SJSA1 (cell line): ENCODE results near the gene RTL10. TPM values are rescaled to one million over a fixed set of nuclear protein-coding genes. Genes with fewer than 3 reads are reported as not detected.

Experiments
- DNase-seq, 2 experiments: peaks; one replicate each; pipeline ENCODE4 v3.0.0-alpha.2; 2015 to 2020; ENCODE audit warnings: low spot score in 2 of 2, low read depth in 1 of 2
- H3K27ac ChIP-seq: fragments of 250-450 bp; sonication (Bioruptor Pico); 2 replicates; pipeline ENCODE4 v1.5.1; 2020; ENCODE audit warnings: mild to moderate bottlenecking, moderate library complexity
- H3K27me3 ChIP-seq: fragments of 250-450 bp; sonication (Bioruptor Pico); replicated peaks from 2 replicates; pipeline ENCODE4 v1.5.1; 2020; ENCODE audit warnings: mild to moderate bottlenecking, moderate library complexity
- H3K36me3 ChIP-seq: fragments of 250-450 bp; sonication (Bioruptor Pico); 2 replicates; pipeline ENCODE4 v1.5.1; 2020; ENCODE audit warnings: mild to moderate bottlenecking
- H3K4me1 ChIP-seq: fragments of 250-450 bp; sonication (Bioruptor Pico); replicated peaks from 2 replicates; pipeline ENCODE4 v1.6.1; 2021; ENCODE audit warnings: mild to moderate bottlenecking
- H3K4me3 ChIP-seq: fragments of 250-450 bp; sonication (Bioruptor Pico); 2 replicates; pipeline ENCODE4 v1.5.1; 2020; ENCODE audit warnings: mild to moderate bottlenecking
- H3K9me3 ChIP-seq: fragments of 250-450 bp; sonication (Bioruptor Pico); replicated peaks from 2 replicates; pipeline ENCODE4 v1.5.1; 2020; ENCODE audit warnings: mild to moderate bottlenecking
- total RNA-seq: library from RNA; depleted of rRNA; stranded (reverse); fragments of >200 nt; shearing (Covaris generic); gene quantifications from 2 replicates; pipeline ENCODE4 v1.2.3, GENCODE V29; 2014

RTL10 gene
- total RNA-seq, 1 experiment from 2014 or later: 11.5 TPM

DNA sequence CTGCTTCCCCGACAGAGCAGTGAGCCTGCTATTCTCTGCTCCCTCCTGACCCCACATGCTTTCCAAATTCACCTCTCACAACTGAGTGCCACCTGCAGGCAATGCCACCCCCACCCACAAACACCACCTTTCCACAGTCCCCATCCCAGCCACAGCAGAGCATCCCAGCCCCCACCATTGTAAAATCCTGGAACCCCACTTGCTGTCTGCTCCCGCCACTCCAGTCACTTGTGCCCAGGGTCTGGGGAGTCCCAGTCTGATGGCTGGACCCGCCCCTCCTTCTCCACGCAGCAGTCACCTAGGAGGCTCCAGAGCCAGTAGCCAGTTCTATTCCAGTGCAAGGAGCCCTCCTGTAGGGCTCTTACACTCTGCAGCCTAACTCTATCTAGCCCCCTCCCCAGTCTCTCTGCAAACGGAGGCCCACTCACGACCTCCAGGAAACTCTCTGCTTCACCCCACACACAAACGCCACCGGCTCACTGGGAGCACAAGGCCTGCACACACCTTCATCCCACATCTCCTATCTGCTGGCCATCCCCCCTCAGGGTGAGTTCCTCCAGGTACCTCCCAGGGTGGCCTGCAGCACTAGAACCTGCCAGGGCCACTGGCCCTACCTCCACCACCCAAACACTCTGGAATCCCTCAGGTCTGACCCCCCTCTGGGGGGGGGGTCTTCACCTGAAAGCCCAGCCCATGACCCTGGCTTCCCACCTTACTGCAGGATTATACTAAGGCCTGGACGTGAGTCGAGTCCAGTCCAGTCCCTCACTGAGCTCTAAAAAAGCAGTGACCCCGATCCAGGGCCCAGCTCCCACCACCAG, 1.4 kb downstream of the RTL10 start:
- H3K36me3 ChIP-seq: peaks cover 69% of the 10 kb centered on the region
- no peak for DNase-seq

DNA sequence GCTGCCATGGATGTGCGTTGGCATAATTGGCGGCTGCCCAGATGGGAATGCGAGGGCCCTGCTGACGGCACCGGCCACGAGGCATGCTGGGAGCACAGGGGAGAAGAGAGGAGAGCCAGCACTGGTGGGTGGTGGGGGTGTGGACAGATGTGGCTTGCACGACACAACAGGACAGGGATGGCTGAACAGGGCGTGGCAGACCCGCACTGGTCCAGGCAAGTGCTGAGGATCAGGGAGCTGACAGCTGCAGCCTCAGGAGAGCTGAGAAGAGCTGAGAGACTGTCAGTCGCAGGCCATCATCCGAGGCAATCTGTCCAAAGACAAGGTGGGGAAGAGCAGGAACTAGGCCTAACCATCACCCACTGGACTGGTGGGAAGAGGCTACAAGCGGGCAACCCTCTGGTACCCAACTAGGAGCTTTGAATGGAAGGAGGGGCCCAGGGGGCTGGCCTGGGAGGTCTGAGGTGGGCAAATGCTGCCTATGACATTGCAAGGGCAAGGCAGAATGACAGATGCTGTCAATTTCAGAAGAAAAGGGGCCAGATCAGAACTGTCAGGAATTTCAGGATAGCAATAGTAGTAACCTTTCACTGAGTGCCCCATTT, 2.4 kb downstream of the RTL10 start:
- DNase-seq: peak in 1 of 2 experiments; percentile 41
- no peaks in the 10 kb centered on the region; the same call in none of the 2 replicates for H3K9me3 ChIP-seq
- H3K36me3 ChIP-seq: peaks cover 74% of the 10 kb centered on the region
- no peak overlapping the region for H3K4me3 ChIP-seq
- H3K4me1 ChIP-seq: peaks cover 33% of the 10 kb centered on the region
- no peaks in the 10 kb centered on the region for H3K27me3 ChIP-seq
- H3K27ac ChIP-seq: no peak overlapping the region

More for the DNA sequence above, 1.4 kb downstream of the RTL10 start:
- Histone ChIP-seq H3K4me1 (peaks cover 33% of the 10 kb centered on the region), H3K4me3 (peak overlapping the region; percentile 83), H3K27ac (no peak overlapping the region), H3K9me3 (no peaks in the 10 kb centered on the region; the same call in none of the 2 replicates), H3K27me3 (no peaks in the 10 kb centered on the region)

DNA sequence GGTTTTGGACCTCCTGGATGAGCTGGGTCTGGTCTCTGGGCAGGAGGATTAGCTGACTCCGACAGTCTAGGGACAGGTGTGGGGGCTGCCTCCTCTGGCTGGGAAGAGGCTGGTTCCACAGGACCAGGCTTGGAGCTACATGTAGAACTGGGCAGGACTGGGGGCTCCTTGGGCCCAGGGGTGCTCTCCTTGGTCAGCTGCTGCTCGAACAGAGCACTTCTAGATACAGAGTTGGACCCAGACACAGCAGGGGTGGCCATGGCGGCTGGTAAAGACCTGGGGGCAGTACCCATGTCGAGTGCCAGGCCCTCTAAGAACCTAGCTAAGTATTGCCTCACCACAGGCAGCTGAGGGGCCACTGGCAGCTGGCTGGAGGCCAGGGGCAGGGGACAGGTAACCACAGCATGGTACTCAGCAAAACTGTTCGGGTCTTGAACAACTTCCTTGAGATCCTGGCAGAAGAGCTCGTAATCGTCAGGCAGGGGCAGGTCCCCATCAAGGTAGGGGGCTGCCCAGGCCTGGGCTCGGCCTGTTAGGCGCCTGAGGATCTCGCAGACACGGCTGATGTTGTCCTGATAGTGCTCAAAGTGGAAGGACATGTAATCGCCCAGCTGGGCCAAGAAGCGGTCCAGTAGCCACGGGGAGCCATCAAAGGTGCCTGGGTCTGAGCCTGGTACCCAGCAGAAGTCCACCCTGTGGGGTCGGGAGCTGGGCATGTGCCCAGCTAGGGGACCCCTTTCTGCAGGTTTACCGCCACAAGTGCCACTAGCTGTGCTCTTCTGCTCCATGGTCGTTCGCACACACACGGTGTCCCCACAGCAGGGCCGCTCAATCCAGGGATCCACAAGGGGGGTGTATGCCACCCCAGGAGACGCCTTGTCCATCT, 3.1 kb downstream of the RTL10 start:
- H3K4me3 ChIP-seq: no peak overlapping the region
- peaks cover 33% of the 10 kb centered on the region for H3K4me1 ChIP-seq
- no peaks in the 10 kb centered on the region for H3K27me3 ChIP-seq
- peaks cover 72% of the 10 kb centered on the region for H3K36me3 ChIP-seq
- no peak overlapping the region for H3K27ac ChIP-seq
- H3K9me3 ChIP-seq: no peaks in the 10 kb centered on the region; the same call in none of the 2 replicates
- DNase-seq: no peak

DNA sequence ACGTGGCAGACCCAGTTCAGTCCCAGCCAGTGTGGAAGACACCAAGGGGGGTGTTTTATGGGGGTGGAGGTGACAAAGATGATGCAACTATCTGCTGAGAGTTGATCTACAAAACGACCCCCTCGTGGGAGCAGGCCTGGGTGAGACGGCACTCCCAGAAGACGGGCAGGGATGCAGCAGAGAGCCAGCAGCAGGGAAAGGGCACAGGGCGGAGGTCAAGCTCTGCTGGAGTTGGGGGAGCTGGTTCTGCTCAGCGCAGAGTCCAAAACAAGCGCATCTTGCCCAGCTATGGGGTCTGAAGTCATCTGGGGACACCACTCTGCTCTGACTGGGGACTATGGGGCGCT, 3.9 kb downstream of the RTL10 start:
- H3K36me3 ChIP-seq: peaks cover 70% of the 10 kb centered on the region
- no peak for DNase-seq
- H3K27ac ChIP-seq: no peak overlapping the region
- peaks cover 27% of the 10 kb centered on the region for H3K4me1 ChIP-seq
- H3K27me3 ChIP-seq: no peaks in the 10 kb centered on the region
- no peaks in the 10 kb centered on the region; the same call in none of the 2 replicates for H3K9me3 ChIP-seq
- H3K4me3 ChIP-seq: no peak overlapping the region

DNA sequence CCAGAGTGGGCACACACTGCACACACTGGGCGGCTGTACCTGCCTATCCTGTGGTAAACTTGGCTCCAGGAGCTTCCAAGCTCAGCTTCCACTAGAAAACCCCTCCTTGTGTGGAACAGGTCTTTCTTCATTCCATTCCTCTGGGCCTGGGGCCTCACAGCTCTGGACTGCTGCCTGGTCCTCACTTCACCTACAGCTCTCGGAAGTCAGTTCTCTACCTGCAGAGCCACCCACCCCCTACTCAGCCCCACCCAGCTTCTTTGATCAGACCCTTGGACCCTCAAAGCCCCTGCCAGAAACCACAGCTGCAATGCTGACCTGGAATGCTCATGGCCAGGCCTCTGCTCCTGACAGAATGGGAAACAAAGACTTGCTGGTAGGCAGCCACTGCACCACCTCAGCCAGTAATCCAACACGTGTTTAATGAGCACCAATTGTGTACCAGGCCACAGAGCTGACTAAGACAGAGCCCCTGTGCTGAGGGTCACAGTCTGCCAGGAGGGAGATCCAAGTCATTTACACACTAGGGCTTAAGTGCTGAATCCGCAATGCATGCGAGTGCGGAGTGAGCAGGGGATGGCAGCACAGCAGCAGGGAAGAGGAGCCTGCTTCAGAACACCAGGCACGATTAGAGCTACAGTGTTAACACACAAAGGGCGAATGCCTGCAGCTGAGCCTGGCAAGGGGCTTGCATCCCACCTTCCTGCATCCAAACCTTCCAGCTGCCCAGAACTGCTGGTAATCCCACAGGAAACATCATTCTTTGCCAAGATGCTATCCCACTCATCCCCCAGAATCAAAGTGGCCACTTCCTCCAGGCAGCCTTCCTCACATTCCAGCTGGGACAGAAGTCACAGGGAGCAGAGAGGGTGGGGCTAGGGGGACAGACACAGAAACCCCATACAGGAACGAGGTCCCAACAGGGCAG, 4.6 kb downstream of the RTL10 start:
- no peak for DNase-seq
- Histone ChIP-seq H3K9me3 (no peaks in the 10 kb centered on the region; the same call in none of the 2 replicates), H3K27me3 (no peaks in the 10 kb centered on the region), H3K36me3 (peaks cover 66% of the 10 kb centered on the region), H3K4me1 (peaks cover 20% of the 10 kb centered on the region), H3K4me3 (no peak overlapping the region), H3K27ac (no peak overlapping the region)

DNA sequence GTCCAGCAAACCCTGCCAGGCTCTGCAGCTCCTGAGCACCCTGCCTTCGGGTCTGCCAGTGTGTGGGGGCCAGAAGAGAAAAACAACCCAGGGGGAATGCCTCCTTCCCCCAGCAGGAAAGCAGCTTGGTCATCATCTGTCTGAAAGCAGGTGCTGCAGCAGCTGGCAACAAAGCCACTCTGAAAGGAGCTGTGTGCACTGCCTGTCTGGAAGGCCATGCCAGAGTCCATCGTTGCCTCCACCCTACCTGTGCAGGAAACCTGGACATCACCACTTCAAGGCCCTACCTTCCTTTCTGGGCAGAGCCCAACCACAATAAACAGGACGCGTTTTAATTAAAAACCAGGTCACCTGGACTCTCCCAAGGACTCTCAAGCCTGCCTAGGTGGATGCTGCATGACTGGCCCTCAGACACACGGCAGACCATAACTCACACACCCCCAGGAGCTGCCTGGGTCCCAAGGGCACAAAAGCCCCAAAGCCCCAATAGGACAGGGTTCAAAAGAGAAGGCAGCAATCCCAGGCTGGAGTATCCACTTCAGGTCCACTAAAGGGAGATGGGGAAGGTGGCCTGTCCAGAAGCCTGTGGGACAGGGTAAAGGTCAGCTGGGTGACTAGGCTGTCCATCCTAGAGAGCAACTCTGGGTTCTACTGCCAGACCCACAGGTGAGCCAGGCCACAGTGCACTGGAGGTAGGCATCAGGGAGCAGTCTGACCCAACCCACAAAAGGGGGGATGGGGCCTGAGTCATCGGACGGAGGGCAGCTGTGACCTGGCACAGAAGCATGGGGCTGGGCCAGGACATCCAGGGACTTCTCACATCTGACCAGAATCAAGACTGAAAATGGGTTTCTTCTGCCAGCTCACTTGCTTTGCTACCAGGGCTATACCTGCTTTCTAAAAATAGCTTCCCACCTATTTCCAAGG, 6.1 kb downstream of the RTL10 start:
- Histone ChIP-seq H3K36me3 (peaks cover 69% of the 10 kb centered on the region), H3K27ac (no peak overlapping the region), H3K9me3 (no peaks in the 10 kb centered on the region; the same call in 1 of the 2 replicates), H3K27me3 (no peaks in the 10 kb centered on the region), H3K4me3 (no peak overlapping the region), H3K4me1 (peaks cover 25% of the 10 kb centered on the region)
- DNase-seq: peak in 1 of 2 experiments; percentile 48

DNA sequence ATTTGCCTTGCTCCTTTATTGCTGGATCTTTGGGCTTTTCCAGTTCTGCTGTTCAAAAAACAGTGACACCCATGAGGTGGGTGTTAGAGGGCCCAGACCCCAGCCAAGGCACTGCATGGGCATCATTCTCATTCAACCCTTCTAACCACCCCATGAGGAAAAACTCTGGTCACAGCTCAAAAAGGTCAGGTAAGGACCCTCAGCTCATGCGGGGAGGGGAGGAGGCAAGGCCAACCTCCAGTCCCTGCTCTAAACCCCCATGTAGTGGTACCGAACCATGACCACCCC, 7.4 kb downstream of the RTL10 start:
- no peak for DNase-seq
- Histone ChIP-seq H3K36me3 (peaks cover 61% of the 10 kb centered on the region), H3K4me3 (no peak overlapping the region), H3K4me1 (peaks cover 15% of the 10 kb centered on the region), H3K9me3 (no peaks in the 10 kb centered on the region; the same call in 1 of the 2 replicates), H3K27ac (no peak overlapping the region), H3K27me3 (no peaks in the 10 kb centered on the region)

DNA sequence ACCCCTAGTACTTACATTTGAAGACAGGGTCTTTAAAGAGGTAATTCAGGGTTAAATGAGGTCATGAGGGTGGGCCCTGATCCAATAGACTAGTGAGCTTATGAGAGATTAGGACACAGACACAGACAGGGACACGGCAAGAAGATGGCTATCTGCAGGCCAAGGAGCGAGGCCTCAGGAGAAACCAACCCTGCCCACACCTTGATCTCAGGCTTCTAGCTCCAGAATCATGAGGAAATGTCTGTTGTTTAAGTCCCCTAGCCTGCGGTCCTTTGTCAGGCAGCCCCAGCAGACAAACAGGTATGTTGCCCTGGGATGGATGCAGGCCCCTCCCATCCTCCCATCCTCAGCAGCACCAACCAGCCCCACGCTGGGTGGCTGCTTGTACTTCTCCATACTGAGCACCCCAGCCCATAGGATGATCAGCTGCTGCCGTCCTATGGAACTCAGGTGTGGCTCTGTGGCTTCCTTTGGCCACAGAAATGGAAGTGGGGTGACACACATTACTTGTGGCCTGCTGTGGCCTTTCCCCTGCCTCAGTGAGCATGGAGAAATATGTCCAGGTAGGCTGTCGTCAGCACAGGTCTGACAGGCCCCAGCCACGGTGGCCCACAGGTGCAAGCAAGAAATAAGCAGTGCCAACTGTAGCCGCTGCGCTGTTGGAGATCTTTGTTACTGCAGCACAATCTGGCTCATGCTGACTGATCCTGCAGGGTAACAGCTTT, 7.9 kb downstream of the RTL10 start:
- Histone ChIP-seq H3K27me3 (no peaks in the 10 kb centered on the region), H3K4me3 (no peak overlapping the region), H3K27ac (no peak overlapping the region), H3K4me1 (peaks cover 15% of the 10 kb centered on the region), H3K9me3 (no peaks in the 10 kb centered on the region; the same call in 1 of the 2 replicates), H3K36me3 (peaks cover 56% of the 10 kb centered on the region)
- DNase-seq: no peak

DNA sequence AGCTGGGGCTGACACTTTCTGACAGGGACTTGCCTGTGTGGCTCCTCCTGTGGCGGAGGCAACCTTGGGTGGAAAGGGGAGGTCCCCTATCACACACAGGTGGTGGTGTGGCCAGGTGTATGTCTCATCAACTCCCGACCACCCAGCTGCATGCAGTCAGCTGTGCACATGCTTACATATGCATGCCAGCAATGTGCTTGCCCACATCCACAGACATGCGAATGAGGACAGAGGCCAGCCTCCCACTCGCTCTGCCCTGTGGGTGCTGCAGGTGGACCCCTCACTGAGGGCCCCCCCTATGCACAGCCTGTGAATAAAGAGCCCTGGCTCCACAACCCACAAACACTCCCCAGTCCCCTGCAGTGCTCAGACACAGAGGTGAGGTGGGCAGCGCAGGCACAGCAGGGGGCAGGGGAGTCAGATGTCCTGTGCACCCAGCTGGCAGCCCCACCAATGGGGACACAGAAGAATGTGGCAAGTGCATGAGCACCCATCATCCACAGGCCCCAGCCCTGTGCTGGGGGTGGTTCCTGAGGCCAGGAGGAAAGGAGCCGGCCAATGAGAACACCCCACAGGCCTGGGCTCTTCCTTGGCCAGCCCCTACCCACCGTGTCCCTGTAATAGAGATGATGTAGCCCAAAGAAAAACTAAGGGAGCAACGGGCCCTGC, 9.5 kb downstream of the RTL10 start:
- DNase-seq: no peak
- Histone ChIP-seq H3K4me3 (no peak overlapping the region), H3K4me1 (peaks cover 26% of the 10 kb centered on the region), H3K27me3 (no peaks in the 10 kb centered on the region), H3K27ac (no peak overlapping the region), H3K36me3 (peaks cover 40% of the 10 kb centered on the region), H3K9me3 (no peaks in the 10 kb centered on the region)

DNA sequence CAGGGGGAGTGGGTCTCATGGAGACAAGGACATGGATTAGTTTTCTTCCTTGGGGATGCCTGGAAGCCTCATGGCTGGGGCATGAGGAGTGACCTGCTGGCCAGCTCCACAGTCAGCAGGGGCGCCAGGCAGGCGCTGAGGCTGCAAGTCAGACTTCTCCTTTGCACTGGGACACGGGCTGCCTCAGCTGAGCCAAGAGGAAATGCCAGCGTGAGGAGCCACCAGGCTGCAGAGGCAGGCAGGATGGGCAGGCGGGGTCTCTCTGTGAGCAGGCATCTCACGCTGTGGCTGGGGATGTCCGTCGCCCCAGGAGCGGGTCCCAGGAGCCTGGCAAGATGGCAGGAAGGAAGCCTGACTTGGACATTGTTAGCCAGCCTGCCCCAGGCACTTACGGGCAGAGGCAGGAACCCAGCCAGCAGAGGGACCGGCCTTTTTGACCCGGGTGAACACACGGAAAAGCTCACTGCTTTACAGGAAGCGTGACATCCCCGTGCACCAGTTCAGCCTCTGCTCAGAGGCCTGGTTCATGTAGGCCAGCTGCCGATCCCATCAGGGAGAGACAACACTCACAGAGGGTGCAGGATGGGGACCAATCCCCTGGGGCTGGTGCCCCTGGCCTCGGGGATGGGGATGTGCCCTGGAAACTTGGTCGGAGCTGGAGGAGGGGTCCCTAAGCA, 10.2 kb downstream of the RTL10 start:
- Histone ChIP-seq H3K9me3 (no peaks in the 10 kb centered on the region), H3K4me3 (no peak overlapping the region), H3K27ac (no peak overlapping the region), H3K36me3 (peaks cover 34% of the 10 kb centered on the region), H3K27me3 (no peaks in the 10 kb centered on the region), H3K4me1 (peaks cover 29% of the 10 kb centered on the region)
- DNase-seq: peak; percentile 12 to 41

DNA sequence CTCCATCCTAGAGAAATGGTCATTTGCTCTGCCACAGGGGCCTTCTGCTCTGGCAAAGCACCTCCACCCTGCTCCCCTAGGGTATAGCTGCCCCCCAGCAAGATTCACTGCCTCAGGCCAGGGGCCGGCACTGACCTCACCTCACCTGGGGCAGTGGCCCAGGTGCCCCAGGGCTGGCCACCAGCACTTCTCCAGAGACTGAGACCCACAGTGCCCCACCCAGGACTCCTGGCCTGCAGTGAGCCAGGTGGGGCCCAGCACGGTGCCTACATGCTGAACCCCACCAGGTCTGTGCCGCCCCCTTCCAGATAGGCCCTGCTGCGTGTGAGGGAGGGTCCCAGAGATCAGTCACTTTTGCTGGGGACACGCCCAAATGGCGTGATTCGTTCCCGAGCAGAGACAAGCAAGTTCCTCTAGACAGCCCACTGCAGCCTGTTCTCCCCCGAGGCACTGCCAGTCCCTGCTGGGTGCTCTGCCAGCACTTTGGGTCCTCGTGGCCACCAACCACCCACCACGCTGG, 10.8 kb downstream of the RTL10 start:
- H3K36me3 ChIP-seq: peaks cover 31% of the 10 kb centered on the region
- H3K4me1 ChIP-seq: peaks cover 27% of the 10 kb centered on the region
- H3K4me3 ChIP-seq: no peak overlapping the region
- DNase-seq: no peak
- no peaks in the 10 kb centered on the region for H3K27me3 ChIP-seq
- no peaks in the 10 kb centered on the region for H3K9me3 ChIP-seq
- no peak overlapping the region for H3K27ac ChIP-seq
